ENCODE data around the gene KLHL14.

KLHL14 gene

DNA sequence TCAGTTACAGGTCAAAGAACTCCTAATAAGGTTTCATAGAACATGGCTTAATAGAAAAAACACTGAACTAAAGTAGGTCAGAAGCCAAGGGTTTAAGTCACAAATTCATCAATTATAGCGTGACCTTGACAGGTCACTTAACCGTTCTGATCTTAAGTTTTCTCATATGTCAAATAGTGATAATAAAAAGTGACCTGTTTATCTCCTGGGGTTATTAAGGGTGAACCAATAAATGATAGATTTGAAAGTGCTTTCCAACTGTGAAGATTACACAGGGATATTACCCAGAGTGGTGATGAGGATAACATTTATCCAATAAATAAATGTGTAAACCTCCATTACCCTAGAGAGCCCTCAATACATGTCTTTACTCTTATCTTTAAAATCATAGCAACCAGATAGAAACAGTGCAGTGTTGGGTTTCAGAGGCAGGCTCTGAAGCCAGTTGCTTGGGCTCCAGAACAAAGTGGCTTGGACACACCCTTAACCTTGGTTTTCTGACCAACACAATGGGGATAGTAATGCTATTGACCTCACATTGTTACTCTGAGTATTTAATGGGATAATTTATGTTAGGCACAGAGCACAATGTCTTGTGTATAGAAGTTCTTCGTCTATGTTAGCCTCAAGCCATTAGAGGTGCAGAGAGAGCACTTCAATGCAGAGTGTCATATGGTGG, 48.6 kb downstream of the KLHL14 start:
- H3K4me3 ChIP-seq (ENCODE audit: low read length in 2 of 2): no peak overlapping the region
- H3K9me3 ChIP-seq (ENCODE audit: control insufficient read depth in 2 of 2, low read length in 2 of 2): no peaks in the 10 kb centered on the region
- no peaks in the 10 kb centered on the region for H3K27me3 ChIP-seq (ENCODE audit: control insufficient read depth in 2 of 2, insufficient read depth in 2 of 2, low read length in 2 of 2)
- H3K27ac ChIP-seq (ENCODE audit: low read depth in 2 of 2, low read length in 2 of 2): no peak overlapping the region
- no peaks in the 10 kb centered on the region for H3K36me3 ChIP-seq (ENCODE audit: control insufficient read depth in 2 of 2, insufficient read depth in 2 of 2, low read length in 2 of 2)
- no peak overlapping the region for H3K9ac ChIP-seq (ENCODE audit: low read depth in 1 of 2, low read length in 2 of 2)
- H3K4me1 ChIP-seq (ENCODE audit: control insufficient read depth in 2 of 2, insufficient read depth in 2 of 2, low read length in 2 of 2): no peaks in the 10 kb centered on the region

DNA sequence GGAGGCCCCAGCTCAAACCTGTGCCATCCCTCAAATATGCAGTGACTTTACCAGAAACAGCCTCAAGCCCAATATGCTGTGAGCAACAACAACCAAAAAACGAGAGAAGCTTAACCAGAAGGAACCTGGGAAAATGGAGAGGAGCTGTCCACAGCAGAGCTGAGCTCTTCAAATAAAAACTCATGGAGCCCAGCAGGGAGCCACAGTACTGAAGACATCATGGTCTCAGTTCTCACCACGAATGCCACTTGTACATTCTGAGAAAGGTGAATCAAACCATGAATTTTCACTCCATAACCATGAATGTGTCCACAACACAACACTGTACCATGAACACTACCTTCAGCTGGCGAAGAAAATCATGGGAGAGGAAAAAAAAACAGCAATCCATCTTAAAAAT, 50.5 kb downstream of the KLHL14 start:
- no peaks in the 10 kb centered on the region for H3K9me3 ChIP-seq (ENCODE audit: control insufficient read depth in 2 of 2, low read length in 2 of 2)
- H3K9ac ChIP-seq (ENCODE audit: low read depth in 1 of 2, low read length in 2 of 2): no peak overlapping the region

DNA sequence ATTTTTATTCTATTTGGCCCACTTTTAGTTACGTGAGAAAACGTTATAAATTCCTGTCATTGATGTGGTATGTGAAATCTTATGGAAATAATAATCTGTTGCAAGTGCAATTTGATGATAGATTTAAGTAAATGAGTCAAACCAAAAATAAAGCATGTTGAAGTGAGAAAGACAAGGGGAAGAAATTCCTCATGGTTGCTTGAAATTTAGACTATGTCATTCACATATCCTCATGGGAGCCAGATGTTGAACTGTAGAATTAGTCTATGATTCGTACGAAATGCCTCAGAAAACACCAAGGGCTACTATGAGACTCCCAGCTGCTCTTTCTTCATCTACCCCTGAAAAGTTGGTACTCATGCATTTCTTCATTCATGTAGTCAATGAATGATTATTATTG, 55.7 kb downstream of the KLHL14 start:
- no peaks in the 10 kb centered on the region for H3K9me3 ChIP-seq (ENCODE audit: control insufficient read depth in 2 of 2, low read length in 2 of 2)
- H3K36me3 ChIP-seq (ENCODE audit: control insufficient read depth in 2 of 2, insufficient read depth in 2 of 2, low read length in 2 of 2): no peaks in the 10 kb centered on the region
- no peak overlapping the region for H3K4me3 ChIP-seq (ENCODE audit: low read length in 2 of 2)
- no peak overlapping the region for H3K9ac ChIP-seq (ENCODE audit: low read depth in 1 of 2, low read length in 2 of 2)
- no peaks in the 10 kb centered on the region for H3K4me1 ChIP-seq (ENCODE audit: control insufficient read depth in 2 of 2, insufficient read depth in 2 of 2, low read length in 2 of 2)
- H3K27me3 ChIP-seq (ENCODE audit: control insufficient read depth in 2 of 2, insufficient read depth in 2 of 2, low read length in 2 of 2): no peaks in the 10 kb centered on the region
- H3K27ac ChIP-seq (ENCODE audit: low read depth in 2 of 2, low read length in 2 of 2): no peak overlapping the region

More for the DNA sequence above, 50.5 kb downstream of the KLHL14 start:
- Histone ChIP-seq H3K27me3 (ENCODE audit: control insufficient read depth in 2 of 2, insufficient read depth in 2 of 2, low read length in 2 of 2) (no peaks in the 10 kb centered on the region), H3K4me3 (ENCODE audit: low read length in 2 of 2) (no peak overlapping the region), H3K27ac (ENCODE audit: low read depth in 2 of 2, low read length in 2 of 2) (no peak overlapping the region), H3K36me3 (ENCODE audit: control insufficient read depth in 2 of 2, insufficient read depth in 2 of 2, low read length in 2 of 2) (no peaks in the 10 kb centered on the region), H3K4me1 (ENCODE audit: control insufficient read depth in 2 of 2, insufficient read depth in 2 of 2, low read length in 2 of 2) (no peaks in the 10 kb centered on the region)

DNA sequence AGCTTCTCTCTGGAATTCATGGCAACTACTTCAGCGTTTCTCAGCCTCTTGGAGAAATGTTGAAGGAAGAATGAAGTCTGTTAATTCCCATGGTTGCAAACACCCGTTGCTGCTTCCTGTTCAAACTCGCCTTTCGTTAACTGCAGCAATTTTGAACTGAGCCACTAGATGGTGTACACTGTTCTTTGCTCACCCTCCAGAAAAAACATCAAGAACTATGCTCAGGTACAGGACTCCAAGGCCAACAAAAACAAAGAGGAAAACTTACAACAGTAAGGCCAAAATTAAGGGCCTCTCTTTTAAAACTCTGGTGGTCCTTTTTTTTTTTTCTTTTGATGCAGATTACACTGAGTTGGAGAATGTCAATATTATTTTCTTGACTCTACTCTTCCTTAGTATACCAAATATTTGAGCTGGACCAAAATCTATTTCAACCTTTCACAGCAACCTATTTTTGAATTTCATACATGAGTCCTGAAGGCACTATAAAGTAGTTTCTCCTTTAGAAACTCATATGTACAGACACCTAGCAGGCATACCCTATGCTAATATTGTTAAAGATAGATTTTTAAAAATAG, 58.2 kb downstream of the KLHL14 start:
- H3K9me3 ChIP-seq (ENCODE audit: control insufficient read depth in 2 of 2, low read length in 2 of 2): no peaks in the 10 kb centered on the region

DNA sequence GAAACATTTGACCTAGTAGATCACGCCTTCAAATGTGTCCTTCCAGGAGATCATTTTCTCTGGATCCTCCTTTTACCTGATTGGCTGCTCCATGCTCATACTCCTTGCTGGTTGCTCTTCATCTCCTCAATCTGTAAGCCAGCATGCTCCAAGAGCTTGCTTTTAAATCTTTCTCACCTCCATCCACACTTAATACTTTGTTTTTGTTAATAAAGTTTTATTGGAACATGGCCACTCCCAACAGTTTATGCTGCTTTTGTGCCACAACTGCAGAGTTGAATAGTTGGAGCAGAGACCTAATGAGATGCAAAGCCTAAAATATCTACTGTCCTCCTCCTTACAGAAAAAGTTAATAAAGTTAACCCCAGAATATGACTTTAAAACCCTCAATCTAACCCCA, 60.0 kb downstream of the KLHL14 start:
- Histone ChIP-seq H3K9me3 (ENCODE audit: control insufficient read depth in 2 of 2, low read length in 2 of 2) (no peaks in the 10 kb centered on the region), H3K9ac (ENCODE audit: low read depth in 1 of 2, low read length in 2 of 2) (no peak overlapping the region), H3K4me1 (ENCODE audit: control insufficient read depth in 2 of 2, insufficient read depth in 2 of 2, low read length in 2 of 2) (no peaks in the 10 kb centered on the region), H3K36me3 (ENCODE audit: control insufficient read depth in 2 of 2, insufficient read depth in 2 of 2, low read length in 2 of 2) (no peaks in the 10 kb centered on the region), H3K27me3 (ENCODE audit: control insufficient read depth in 2 of 2, insufficient read depth in 2 of 2, low read length in 2 of 2) (no peaks in the 10 kb centered on the region), H3K27ac (ENCODE audit: low read depth in 2 of 2, low read length in 2 of 2) (no peak overlapping the region), H3K4me3 (ENCODE audit: low read length in 2 of 2) (no peak overlapping the region)

More for the DNA sequence above, 58.2 kb downstream of the KLHL14 start:
- no peaks in the 10 kb centered on the region for H3K36me3 ChIP-seq (ENCODE audit: control insufficient read depth in 2 of 2, insufficient read depth in 2 of 2, low read length in 2 of 2)
- H3K4me3 ChIP-seq (ENCODE audit: low read length in 2 of 2): no peak overlapping the region
- H3K9ac ChIP-seq (ENCODE audit: low read depth in 1 of 2, low read length in 2 of 2): no peak overlapping the region
- H3K4me1 ChIP-seq (ENCODE audit: control insufficient read depth in 2 of 2, insufficient read depth in 2 of 2, low read length in 2 of 2): no peaks in the 10 kb centered on the region
- no peaks in the 10 kb centered on the region for H3K27me3 ChIP-seq (ENCODE audit: control insufficient read depth in 2 of 2, insufficient read depth in 2 of 2, low read length in 2 of 2)
- no peak overlapping the region for H3K27ac ChIP-seq (ENCODE audit: low read depth in 2 of 2, low read length in 2 of 2)

DNA sequence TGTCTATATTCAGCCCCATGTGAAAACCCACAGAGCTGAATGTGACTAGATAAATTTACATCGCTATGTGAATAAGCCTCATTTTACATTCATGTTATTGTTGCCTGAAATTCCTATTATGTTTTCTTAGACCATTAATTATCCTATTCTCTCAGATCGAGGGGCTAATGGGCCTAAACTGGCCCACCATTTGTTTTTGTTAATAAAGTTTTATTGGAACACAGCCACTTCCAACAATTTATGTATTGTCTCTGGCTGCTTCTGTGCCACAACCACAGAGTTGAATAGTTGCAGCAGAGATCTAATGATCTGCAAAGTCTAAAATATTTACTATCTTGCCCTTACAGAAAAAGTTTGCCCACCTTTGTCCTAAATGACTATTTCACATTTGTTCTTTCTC, 61.0 kb downstream of the KLHL14 start:
- Histone ChIP-seq H3K36me3 (ENCODE audit: control insufficient read depth in 2 of 2, insufficient read depth in 2 of 2, low read length in 2 of 2) (no peaks in the 10 kb centered on the region), H3K27me3 (ENCODE audit: control insufficient read depth in 2 of 2, insufficient read depth in 2 of 2, low read length in 2 of 2) (no peaks in the 10 kb centered on the region), H3K27ac (ENCODE audit: low read depth in 2 of 2, low read length in 2 of 2) (no peak overlapping the region), H3K4me1 (ENCODE audit: control insufficient read depth in 2 of 2, insufficient read depth in 2 of 2, low read length in 2 of 2) (no peaks in the 10 kb centered on the region), H3K9me3 (ENCODE audit: control insufficient read depth in 2 of 2, low read length in 2 of 2) (no peaks in the 10 kb centered on the region), H3K9ac (ENCODE audit: low read depth in 1 of 2, low read length in 2 of 2) (no peak overlapping the region), H3K4me3 (ENCODE audit: low read length in 2 of 2) (no peak overlapping the region)

DNA sequence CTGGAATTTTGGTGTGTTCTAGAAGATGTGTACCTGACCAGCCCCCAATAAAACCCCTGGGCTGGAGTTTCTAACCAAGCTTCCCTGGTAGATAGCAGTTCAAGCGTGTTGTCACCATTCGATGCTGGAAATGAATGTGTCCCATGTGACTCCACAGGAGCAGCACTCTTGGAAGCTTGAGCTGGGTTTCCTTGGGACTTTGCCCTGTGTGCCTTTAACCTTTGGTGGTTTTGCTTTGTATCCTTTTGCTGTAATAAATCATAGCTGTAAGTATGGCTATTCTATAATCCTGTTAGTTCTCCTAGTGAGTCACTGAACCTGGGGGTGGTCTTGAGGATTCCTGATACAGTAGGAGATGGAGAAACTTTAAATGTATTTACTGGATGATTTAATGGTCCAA, 65.2 kb downstream of the KLHL14 start:
- Histone ChIP-seq H3K27ac (ENCODE audit: low read depth in 2 of 2, low read length in 2 of 2) (no peak overlapping the region), H3K9me3 (ENCODE audit: control insufficient read depth in 2 of 2, low read length in 2 of 2) (no peaks in the 10 kb centered on the region), H3K9ac (ENCODE audit: low read depth in 1 of 2, low read length in 2 of 2) (no peak overlapping the region), H3K4me1 (ENCODE audit: control insufficient read depth in 2 of 2, insufficient read depth in 2 of 2, low read length in 2 of 2) (no peaks in the 10 kb centered on the region), H3K4me3 (ENCODE audit: low read length in 2 of 2) (no peak overlapping the region), H3K36me3 (ENCODE audit: control insufficient read depth in 2 of 2, insufficient read depth in 2 of 2, low read length in 2 of 2) (no peaks in the 10 kb centered on the region), H3K27me3 (ENCODE audit: control insufficient read depth in 2 of 2, insufficient read depth in 2 of 2, low read length in 2 of 2) (no peaks in the 10 kb centered on the region)

DNA sequence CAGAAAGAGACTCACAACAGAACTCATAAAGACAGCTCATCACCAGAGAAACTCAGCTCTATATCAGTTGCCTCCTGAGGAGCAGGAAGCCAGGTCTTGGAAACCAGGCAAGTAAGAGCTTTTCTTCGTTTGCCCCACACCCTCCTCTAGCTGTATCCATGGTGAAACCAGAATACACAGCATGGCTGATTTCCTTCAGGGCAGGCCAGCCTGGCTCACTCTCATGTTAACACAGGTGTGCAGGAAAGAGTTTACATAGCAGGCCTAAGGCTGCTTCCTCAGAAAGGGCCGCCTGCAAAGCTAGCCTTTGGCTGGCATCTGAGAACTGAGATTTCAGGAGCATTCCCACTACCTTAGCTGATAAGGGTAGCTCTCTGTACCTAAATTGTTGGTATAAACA, 65.7 kb downstream of the KLHL14 start:
- Histone ChIP-seq H3K4me1 (ENCODE audit: control insufficient read depth in 2 of 2, insufficient read depth in 2 of 2, low read length in 2 of 2) (no peaks in the 10 kb centered on the region), H3K4me3 (ENCODE audit: low read length in 2 of 2) (no peak overlapping the region), H3K9ac (ENCODE audit: low read depth in 1 of 2, low read length in 2 of 2) (no peak overlapping the region), H3K36me3 (ENCODE audit: control insufficient read depth in 2 of 2, insufficient read depth in 2 of 2, low read length in 2 of 2) (no peaks in the 10 kb centered on the region), H3K9me3 (ENCODE audit: control insufficient read depth in 2 of 2, low read length in 2 of 2) (no peaks in the 10 kb centered on the region), H3K27ac (ENCODE audit: low read depth in 2 of 2, low read length in 2 of 2) (no peak overlapping the region), H3K27me3 (ENCODE audit: control insufficient read depth in 2 of 2, insufficient read depth in 2 of 2, low read length in 2 of 2) (no peaks in the 10 kb centered on the region)

DNA sequence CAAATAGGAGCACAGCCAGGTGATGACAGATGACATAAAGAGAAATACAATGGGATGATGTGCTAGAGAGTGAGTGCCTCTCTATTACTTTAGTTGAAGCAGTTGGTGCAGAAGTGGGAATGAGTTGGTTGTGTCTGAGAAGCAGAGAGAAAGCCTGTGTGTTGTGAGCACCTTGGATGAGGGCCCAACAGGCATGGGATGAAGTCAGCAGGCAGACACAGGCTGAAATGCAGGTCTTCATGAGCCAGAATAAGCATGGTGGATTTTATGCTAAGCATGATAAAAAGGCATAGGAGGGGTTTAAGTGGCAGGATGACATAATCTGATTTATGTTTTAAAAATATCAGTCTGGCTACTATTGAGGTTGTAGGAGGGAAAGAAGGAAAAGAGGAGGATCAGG, 71.5 kb downstream of the KLHL14 start:
- Histone ChIP-seq H3K36me3 (ENCODE audit: control insufficient read depth in 2 of 2, insufficient read depth in 2 of 2, low read length in 2 of 2) (no peaks in the 10 kb centered on the region), H3K4me3 (ENCODE audit: low read length in 2 of 2) (no peak overlapping the region), H3K9ac (ENCODE audit: low read depth in 1 of 2, low read length in 2 of 2) (no peak overlapping the region), H3K27me3 (ENCODE audit: control insufficient read depth in 2 of 2, insufficient read depth in 2 of 2, low read length in 2 of 2) (no peaks in the 10 kb centered on the region), H3K4me1 (ENCODE audit: control insufficient read depth in 2 of 2, insufficient read depth in 2 of 2, low read length in 2 of 2) (no peaks in the 10 kb centered on the region), H3K9me3 (ENCODE audit: control insufficient read depth in 2 of 2, low read length in 2 of 2) (no peaks in the 10 kb centered on the region), H3K27ac (ENCODE audit: low read depth in 2 of 2, low read length in 2 of 2) (no peak overlapping the region)

DNA sequence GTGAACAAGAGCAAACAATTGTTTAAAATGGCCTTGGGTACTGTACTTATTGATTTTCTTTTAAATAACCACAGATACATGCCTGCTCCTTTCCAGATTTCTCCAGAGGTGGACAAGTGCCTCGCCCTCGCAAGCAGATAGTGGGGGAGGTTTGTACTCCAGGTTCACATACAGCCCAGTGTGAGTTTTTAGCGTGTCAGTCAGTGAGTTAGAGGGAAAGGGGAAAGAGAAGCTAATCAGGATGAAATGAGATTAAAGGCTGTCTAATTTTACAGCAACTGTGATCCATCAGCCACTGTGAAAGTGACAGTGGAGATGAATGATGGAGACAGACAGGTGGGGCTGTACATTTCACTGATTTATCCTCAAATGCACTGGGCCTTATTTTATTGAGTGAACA, 74.7 kb downstream of the KLHL14 start:
- Histone ChIP-seq H3K36me3 (ENCODE audit: control insufficient read depth in 2 of 2, insufficient read depth in 2 of 2, low read length in 2 of 2) (no peaks in the 10 kb centered on the region), H3K9me3 (ENCODE audit: control insufficient read depth in 2 of 2, low read length in 2 of 2) (no peaks in the 10 kb centered on the region), H3K27me3 (ENCODE audit: control insufficient read depth in 2 of 2, insufficient read depth in 2 of 2, low read length in 2 of 2) (no peaks in the 10 kb centered on the region), H3K27ac (ENCODE audit: low read depth in 2 of 2, low read length in 2 of 2) (no peak overlapping the region), H3K9ac (ENCODE audit: low read depth in 1 of 2, low read length in 2 of 2) (no peak overlapping the region), H3K4me1 (ENCODE audit: control insufficient read depth in 2 of 2, insufficient read depth in 2 of 2, low read length in 2 of 2) (no peaks in the 10 kb centered on the region), H3K4me3 (ENCODE audit: low read length in 2 of 2) (no peak overlapping the region)

Data from mucosa of rectum (tissue), 2 donors.